ENCODE data around the gene QRFP. TPM values are rescaled to one million over a fixed set of nuclear protein-coding genes. Genes with fewer than 3 reads are reported as not detected.

The QRFP gene
- polyA plus RNA-seq, 1 donor from 2014 or later, result not detected

DNA sequence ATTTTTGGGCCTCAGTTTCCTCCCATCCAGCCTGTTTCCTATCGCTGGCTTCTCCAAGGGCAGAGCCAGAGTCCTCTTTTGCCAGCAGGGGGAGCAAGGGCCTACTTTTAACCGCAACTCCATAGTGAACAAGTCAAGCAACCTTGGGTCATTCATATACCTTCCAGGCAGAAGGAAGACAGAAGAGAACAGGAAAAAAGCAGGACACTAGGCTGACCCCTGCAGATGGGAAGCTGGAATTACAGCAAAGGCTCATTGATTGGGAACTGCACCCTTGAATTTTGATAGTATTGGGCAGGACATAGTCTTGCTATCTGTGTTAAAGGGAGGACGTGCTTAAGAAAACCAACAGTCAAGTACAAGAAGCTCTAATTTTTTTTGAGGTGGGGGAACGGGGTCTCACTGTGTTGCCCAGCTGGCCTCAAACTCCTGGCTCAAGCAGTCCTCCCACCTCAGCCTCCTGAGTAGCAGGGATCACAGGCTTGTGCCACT lies 30.1 kb downstream of the QRFP start:
- Histone ChIP-seq H4K20me1 (ENCODE audit: insufficient read depth) (peaks cover 10% of the 10 kb centered on the region), H3K9me3 (ENCODE audit: low read length) (no peaks in the 10 kb centered on the region), H3K4me2 (ENCODE audit: low read length) (no peak overlapping the region), H3K9me2 (ENCODE audit: insufficient read depth, low read length) (no peaks in the 10 kb centered on the region), H3K9ac (ENCODE audit: low read length) (no peak overlapping the region), H3K79me2 (replicated peaks; ENCODE audit: insufficient read depth, low read length) (peaks cover 19% of the 10 kb centered on the region), H3K4me3 (ENCODE audit: low read length) (no peak overlapping the region), H3K36me3 (ENCODE audit: insufficient read depth, low read length) (peaks cover 4% of the 10 kb centered on the region), H2AFZ (ENCODE audit: low read depth, low read length) (no peak overlapping the region), H3F3A (ENCODE audit: insufficient read depth, low read length, poor library complexity, severe bottlenecking) (no peaks in the 10 kb centered on the region), H3K27ac (ENCODE audit: low read length) (no peak overlapping the region), H3K27me3 (ENCODE audit: insufficient read depth, low read depth, low read length) (no peaks in the 10 kb centered on the region)
- TF ChIP-seq TAF1 (IDR thresholded peaks at IDR 0.05; ENCODE audit: low read depth), result peak; percentile 56
- TF ChIP-seq POLR2AphosphoS5 (IDR thresholded peaks at IDR 0.05), result no peak
- no peak for TF ChIP-seq EZH2 (IDR thresholded peaks at IDR 0.05; ENCODE audit: borderline replicate concordance, insufficient read depth, low read length, poor library complexity, severe bottlenecking)
- TF ChIP-seq, protein P1, sequence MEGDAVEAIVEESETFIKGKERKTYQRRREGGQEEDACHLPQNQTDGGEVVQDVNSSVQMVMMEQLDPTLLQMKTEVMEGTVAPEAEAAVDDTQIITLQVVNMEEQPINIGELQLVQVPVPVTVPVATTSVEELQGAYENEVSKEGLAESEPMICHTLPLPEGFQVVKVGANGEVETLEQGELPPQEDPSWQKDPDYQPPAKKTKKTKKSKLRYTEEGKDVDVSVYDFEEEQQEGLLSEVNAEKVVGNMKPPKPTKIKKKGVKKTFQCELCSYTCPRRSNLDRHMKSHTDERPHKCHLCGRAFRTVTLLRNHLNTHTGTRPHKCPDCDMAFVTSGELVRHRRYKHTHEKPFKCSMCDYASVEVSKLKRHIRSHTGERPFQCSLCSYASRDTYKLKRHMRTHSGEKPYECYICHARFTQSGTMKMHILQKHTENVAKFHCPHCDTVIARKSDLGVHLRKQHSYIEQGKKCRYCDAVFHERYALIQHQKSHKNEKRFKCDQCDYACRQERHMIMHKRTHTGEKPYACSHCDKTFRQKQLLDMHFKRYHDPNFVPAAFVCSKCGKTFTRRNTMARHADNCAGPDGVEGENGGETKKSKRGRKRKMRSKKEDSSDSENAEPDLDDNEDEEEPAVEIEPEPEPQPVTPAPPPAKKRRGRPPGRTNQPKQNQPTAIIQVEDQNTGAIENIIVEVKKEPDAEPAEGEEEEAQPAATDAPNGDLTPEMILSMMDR (IDR thresholded peaks at IDR 0.05; ENCODE audit: poor library complexity, severe bottlenecking), result peak; percentile 92
- TF ChIP-seq RAD21 (conservative IDR thresholded peaks at IDR 0.05), result peak; percentile 81
- no peak for TF ChIP-seq EP300 (conservative IDR thresholded peaks at IDR 0.05; ENCODE audit: poor library complexity, severe bottlenecking)
- TF ChIP-seq REST (IDR thresholded peaks at IDR 0.05; ENCODE audit: borderline replicate concordance), result no peak
- TF ChIP-seq SMC3 (conservative IDR thresholded peaks at IDR 0.05; ENCODE audit: poor library complexity), result peak; percentile 94
- TF ChIP-seq MXI1 (conservative IDR thresholded peaks at IDR 0.05; ENCODE audit: poor library complexity, severe bottlenecking), result no peak

DNA sequence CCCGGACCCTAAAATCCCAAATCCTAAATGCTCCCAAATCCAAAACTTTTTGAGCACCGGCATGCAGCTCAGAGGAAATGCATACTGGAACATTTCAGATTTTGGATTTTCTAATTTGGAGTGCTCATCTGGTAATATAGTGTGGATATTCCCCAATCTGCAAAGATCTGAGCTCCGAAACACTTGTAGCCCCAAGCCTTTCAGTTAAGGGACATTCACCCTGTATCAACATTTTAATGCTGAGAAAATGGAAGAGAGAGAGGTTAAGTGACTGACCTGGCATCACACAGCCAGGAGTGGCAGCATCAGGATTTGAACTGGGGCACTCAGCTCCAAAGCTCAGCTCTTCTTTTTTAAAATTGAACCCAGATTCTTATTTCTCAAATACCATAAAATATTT lies 30.7 kb downstream of the QRFP start:
- no peaks in the 10 kb centered on the region for H3K27me3 ChIP-seq (ENCODE audit: insufficient read depth, low read depth, low read length)
- peaks cover 5% of the 10 kb centered on the region for H4K20me1 ChIP-seq (ENCODE audit: insufficient read depth)
- no peaks in the 10 kb centered on the region for H3K9me3 ChIP-seq (ENCODE audit: low read length)
- no peak overlapping the region for H2AFZ ChIP-seq (ENCODE audit: low read depth, low read length)
- H3K36me3 ChIP-seq (ENCODE audit: insufficient read depth, low read length), result peaks cover 4% of the 10 kb centered on the region
- TF ChIP-seq TAF1 (IDR thresholded peaks at IDR 0.05; ENCODE audit: low read depth) (no peak), SMC3 (conservative IDR thresholded peaks at IDR 0.05; ENCODE audit: poor library complexity) (no peak), REST (IDR thresholded peaks at IDR 0.05; ENCODE audit: borderline replicate concordance) (no peak), MXI1 (conservative IDR thresholded peaks at IDR 0.05; ENCODE audit: poor library complexity, severe bottlenecking) (no peak), EZH2 (IDR thresholded peaks at IDR 0.05; ENCODE audit: borderline replicate concordance, insufficient read depth, low read length, poor library complexity, severe bottlenecking) (no peak), RAD21 (conservative IDR thresholded peaks at IDR 0.05) (no peak), EP300 (conservative IDR thresholded peaks at IDR 0.05; ENCODE audit: poor library complexity, severe bottlenecking) (no peak), POLR2AphosphoS5 (IDR thresholded peaks at IDR 0.05) (no peak)
- TF ChIP-seq, protein P1 (IDR thresholded peaks at IDR 0.05; ENCODE audit: poor library complexity, severe bottlenecking), result no peak
- no peak overlapping the region for H3K4me3 ChIP-seq (ENCODE audit: low read length)
- H3K9me2 ChIP-seq (ENCODE audit: insufficient read depth, low read length), result no peaks in the 10 kb centered on the region
- no peak overlapping the region for H3K4me2 ChIP-seq (ENCODE audit: low read length)
- H3K79me2 ChIP-seq (replicated peaks; ENCODE audit: insufficient read depth, low read length), result peaks cover 22% of the 10 kb centered on the region
- no peaks in the 10 kb centered on the region for H3F3A ChIP-seq (ENCODE audit: insufficient read depth, low read length, poor library complexity, severe bottlenecking)
- H3K27ac ChIP-seq (ENCODE audit: low read length), result no peak overlapping the region
- no peak overlapping the region for H3K9ac ChIP-seq (ENCODE audit: low read length)

All from neural cell (in vitro differentiated cells).